Head of caudate nucleus (tissue), 42 donors: ENCODE measurements around the gene ODAM.
"Not testable (repeated sequence)": the region's sequence is repeated elsewhere in the genome, so short reads cannot be mapped to it uniquely, and the experiment has no call there.

Experiments
- DNase-seq, 42 donors: peaks; one replicate each; pipeline versions ENCODE4 v3.0.0 to v3.0.0-alpha.2; 2020 to 2021; ENCODE audit warnings: mixed read lengths in 7 of 42
- intact Hi-C: fragments of 100-400 bp; cut with DNase I; formaldehyde crosslinking; loops from one replicate; pipeline ENCODE4 v1.15.0; 2022

The ODAM gene

GRCh38 chr4:70216550-70216949 is 21.0 kb downstream of the ODAM start:
- DNase-seq, intact Hi-C loops: not testable (repeated sequence)

- DNase-seq, intact Hi-C loops: not testable (repeated sequence)
Measured at GRCh38 chr4:70221389-70221788, 25.9 kb downstream of the ODAM start.

GRCh38 chr4:70221818-70222217 is 26.3 kb downstream of the ODAM start:
- intact Hi-C loops, DNase-seq: not testable (repeated sequence)

- no peak for DNase-seq
- intact Hi-C loops: no loop called here
Measured at GRCh38 chr4:70225824-70226223, 30.3 kb downstream of the ODAM start, which contains the start of gene FDCSP. FDCSP (plus strand) TSS chr4:70226124; CDS start chr4:70231195, 5,071 bp downstream.

- intact Hi-C loops: no loop called here
- DNase-seq: no peak
Measured at GRCh38 chr4:70236125-70236524, 40.6 kb downstream of the ODAM start.

- intact Hi-C loops: no loop called here
- no peak for DNase-seq
Measured at GRCh38 chr4:70239131-70239883, 43.8 kb downstream of the ODAM start.

GRCh38 chr4:70239884-70240591 is 44.5 kb downstream of the ODAM start:
- no peak for DNase-seq
- intact Hi-C loops: no loop called here

GRCh38 chr4:70242297-70242696 is 46.8 kb downstream of the ODAM start, which contains the start of gene CSN3:
CSN3 (plus strand) TSS chr4:70242597; CDS start chr4:70244820, 2,223 bp downstream.
- intact Hi-C loops, DNase-seq: not testable (repeated sequence)

GRCh38 chr4:70243091-70243490 is 47.6 kb downstream of the ODAM start:
- no peak for DNase-seq
- intact Hi-C loops: no loop called here

GRCh38 chr4:70251250-70251944 is 55.9 kb downstream of the ODAM start:
- intact Hi-C loops: no loop called here
- no peak for DNase-seq

GRCh38 chr4:70251945-70252277 is 56.4 kb downstream of the ODAM start:
- intact Hi-C loops: no loop called here
- no peak for DNase-seq
